ENCODE measurements around the gene METTL22. TPM values are rescaled to one million over a fixed set of nuclear protein-coding genes. Genes with fewer than 3 reads are reported as not detected.

The METTL22 gene
- total and polyA plus RNA-seq, 2 donors (not counting 1 experiment from before 2014, with no cell fraction given) = 49.5 to 62.9 TPM

DNA sequence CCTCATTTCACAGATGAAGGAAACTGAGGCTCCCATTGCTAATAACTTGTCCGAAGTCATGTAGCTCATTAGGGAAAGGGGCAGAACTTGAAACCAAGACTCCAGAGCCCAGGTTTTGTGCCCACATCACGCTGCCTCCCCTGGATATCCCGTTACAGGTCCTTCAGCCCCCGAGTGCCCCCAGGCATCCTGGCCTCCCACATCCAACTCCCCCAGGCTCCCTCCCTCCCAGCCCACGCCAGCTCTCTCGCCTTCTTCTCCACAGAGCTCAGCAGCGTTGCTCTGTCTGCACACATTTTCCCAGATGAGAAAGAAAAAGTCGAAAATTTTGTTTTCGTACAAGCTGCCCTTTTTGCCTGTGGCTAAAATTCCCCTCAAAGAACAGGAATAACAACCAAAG lies 14.3 kb upstream of the METTL22 start:
- Mint-ChIP-seq H3K27ac (no peak overlapping the region), H3K27me3 (peaks cover 37% of the 10 kb centered on the region), H3K4me1 (no peaks in the 10 kb centered on the region), H3K9me3 (ENCODE audit: insufficient read depth) (no peaks in the 10 kb centered on the region), H3K4me3 (no peak overlapping the region)
- ChIA-PET POLR2A (no interaction called here), CTCF (no interaction called here)
- Histone ChIP-seq H2AFZ (ENCODE audit: insufficient read depth, low read depth, low read length, poor library complexity, severe bottlenecking) (no peak overlapping the region), H3K9me3 (ENCODE audit: control extremely low read depth in 1 of 3, control insufficient read depth in 2 of 3, insufficient read depth in 1 of 3, low read length in 2 of 3) (peaks cover 0 to 6% (median 1%) of the 10 kb centered on the region in 3 donors), H3K4me1 (ENCODE audit: control insufficient read depth in 2 of 2, insufficient read depth in 2 of 2, low read length in 2 of 2) (no peaks in the 10 kb centered on the region), H3K9ac (ENCODE audit: low read length) (no peak overlapping the region), H3K4me3 (ENCODE audit: control extremely low read depth in 1 of 5, extremely low read depth in 1 of 5, insufficient read depth in 1 of 5, low read depth in 2 of 5, low read length in 4 of 5) (no peak overlapping the region), H3K36me3 (replicated peaks in 1 of 2; ENCODE audit: control extremely low read depth in 1 of 2, control insufficient read depth in 1 of 2, extremely low read depth in 1 of 2, insufficient read depth in 2 of 2, low read length in 1 of 2) (no peaks in the 10 kb centered on the region), H3K79me2 (ENCODE audit: control insufficient read depth, insufficient read depth, low read length) (no peaks in the 10 kb centered on the region), H4K20me1 (ENCODE audit: control insufficient read depth, insufficient read depth, low read length, poor library complexity, severe bottlenecking) (no peaks in the 10 kb centered on the region), H3K27me3 (replicated peaks in 1 of 4; ENCODE audit: control extremely low read depth in 1 of 4, control insufficient read depth in 3 of 4, insufficient read depth in 4 of 4, low read length in 3 of 4) (peaks cover 0 to 27% (median 5%) of the 10 kb centered on the region in 4 experiments), H3K27ac (ENCODE audit: low read length in 2 of 2) (no peak overlapping the region), H3K4me2 (replicated peaks; ENCODE audit: low read depth, low read length, poor library complexity, severe bottlenecking) (no peak overlapping the region)
- no peak for DNase-seq
- 85% methylated on average over 8 of the region's 9 CpGs for WGBS (ENCODE audit: insufficient coverage)
- TF ChIP-seq, protein P1, sequence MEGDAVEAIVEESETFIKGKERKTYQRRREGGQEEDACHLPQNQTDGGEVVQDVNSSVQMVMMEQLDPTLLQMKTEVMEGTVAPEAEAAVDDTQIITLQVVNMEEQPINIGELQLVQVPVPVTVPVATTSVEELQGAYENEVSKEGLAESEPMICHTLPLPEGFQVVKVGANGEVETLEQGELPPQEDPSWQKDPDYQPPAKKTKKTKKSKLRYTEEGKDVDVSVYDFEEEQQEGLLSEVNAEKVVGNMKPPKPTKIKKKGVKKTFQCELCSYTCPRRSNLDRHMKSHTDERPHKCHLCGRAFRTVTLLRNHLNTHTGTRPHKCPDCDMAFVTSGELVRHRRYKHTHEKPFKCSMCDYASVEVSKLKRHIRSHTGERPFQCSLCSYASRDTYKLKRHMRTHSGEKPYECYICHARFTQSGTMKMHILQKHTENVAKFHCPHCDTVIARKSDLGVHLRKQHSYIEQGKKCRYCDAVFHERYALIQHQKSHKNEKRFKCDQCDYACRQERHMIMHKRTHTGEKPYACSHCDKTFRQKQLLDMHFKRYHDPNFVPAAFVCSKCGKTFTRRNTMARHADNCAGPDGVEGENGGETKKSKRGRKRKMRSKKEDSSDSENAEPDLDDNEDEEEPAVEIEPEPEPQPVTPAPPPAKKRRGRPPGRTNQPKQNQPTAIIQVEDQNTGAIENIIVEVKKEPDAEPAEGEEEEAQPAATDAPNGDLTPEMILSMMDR (IDR thresholded peaks at IDR 0.05) = no peak
- TF ChIP-seq EZH2 (IDR thresholded peaks at IDR 0.05; ENCODE audit: borderline replicate concordance, insufficient read depth, low read depth, low read length, poor library complexity, severe bottlenecking) = no peak
- no peak for ATAC-seq (ENCODE audit: low read depth)
- intact Hi-C loops (cut with micrococcal nuclease) = no loop called here

DNA sequence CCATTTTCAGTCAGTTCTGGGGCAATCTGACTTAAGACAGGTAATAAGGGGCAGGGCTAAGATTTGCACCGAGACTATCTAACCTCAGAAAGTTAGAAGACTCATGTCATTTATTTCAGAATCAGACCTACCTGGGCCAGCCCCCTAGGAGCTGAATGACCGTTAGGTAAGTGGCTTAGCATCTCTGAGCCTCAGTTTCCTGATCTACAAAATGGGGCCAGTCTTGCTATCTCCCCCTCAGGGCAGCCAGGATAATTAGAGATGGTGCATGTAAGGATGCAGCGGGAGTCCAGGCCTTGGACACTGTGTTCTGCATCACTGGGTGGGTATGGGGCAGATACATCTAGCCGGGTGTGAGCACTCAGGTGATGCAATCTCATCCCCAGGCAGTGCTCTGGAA lies 10.4 kb upstream of the METTL22 start:
- Histone ChIP-seq H3K27me3 (replicated peaks in 1 of 4; ENCODE audit: control extremely low read depth in 1 of 4, control insufficient read depth in 3 of 4, insufficient read depth in 4 of 4, low read length in 3 of 4) (peaks cover 0 to 34% (median 6%) of the 10 kb centered on the region in 4 experiments), H3K4me1 (ENCODE audit: control insufficient read depth in 2 of 2, insufficient read depth in 2 of 2, low read length in 2 of 2) (no peaks in the 10 kb centered on the region), H3K4me2 (replicated peaks; ENCODE audit: low read depth, low read length, poor library complexity, severe bottlenecking) (no peak overlapping the region), H2AFZ (ENCODE audit: insufficient read depth, low read depth, low read length, poor library complexity, severe bottlenecking) (no peak overlapping the region), H3K9me3 (ENCODE audit: control extremely low read depth in 1 of 3, control insufficient read depth in 2 of 3, insufficient read depth in 1 of 3, low read length in 2 of 3) (peaks cover 0 to 6% (median 0%) of the 10 kb centered on the region in 3 donors), H4K20me1 (ENCODE audit: control insufficient read depth, insufficient read depth, low read length, poor library complexity, severe bottlenecking) (no peaks in the 10 kb centered on the region), H3K9ac (ENCODE audit: low read length) (no peak overlapping the region), H3K36me3 (replicated peaks in 1 of 2; ENCODE audit: control extremely low read depth in 1 of 2, control insufficient read depth in 1 of 2, extremely low read depth in 1 of 2, insufficient read depth in 2 of 2, low read length in 1 of 2) (no peaks in the 10 kb centered on the region), H3K4me3 (ENCODE audit: control extremely low read depth in 1 of 5, extremely low read depth in 1 of 5, insufficient read depth in 1 of 5, low read depth in 2 of 5, low read length in 4 of 5) (no peak overlapping the region), H3K27ac (ENCODE audit: low read length in 2 of 2) (no peak overlapping the region), H3K79me2 (ENCODE audit: control insufficient read depth, insufficient read depth, low read length) (no peaks in the 10 kb centered on the region)
- ATAC-seq (ENCODE audit: low read depth) (no peak), DNase-seq (no peak)
- WGBS (ENCODE audit: insufficient coverage) = 76% methylated on average over 4 of the region's 4 CpGs
- Mint-ChIP-seq H3K4me1 (no peaks in the 10 kb centered on the region), H3K27me3 (peaks cover 47% of the 10 kb centered on the region), H3K9me3 (ENCODE audit: insufficient read depth) (no peaks in the 10 kb centered on the region), H3K27ac (no peak overlapping the region), H3K4me3 (no peak overlapping the region)
- intact Hi-C loops (cut with micrococcal nuclease) = no loop called here
- CTCF ChIA-PET = no interaction called here
- POLR2A ChIA-PET = no interaction called here
- TF ChIP-seq EZH2 (IDR thresholded peaks at IDR 0.05; ENCODE audit: borderline replicate concordance, insufficient read depth, low read depth, low read length, poor library complexity, severe bottlenecking) = no peak
- TF ChIP-seq, protein P1 (IDR thresholded peaks at IDR 0.05) = no peak

Data from B cell (primary cell).